HepG2 (cell line): ENCODE results near the gene RASSF7. TPM values are rescaled to one million over a fixed set of nuclear protein-coding genes. Genes with fewer than 3 reads are reported as not detected.

Experiments used
- FOXA3 ChIP-seq: IDR thresholded peaks from 2 replicates; pipeline ENCODE4 v1.6.1; 2016; ENCODE audit warnings: missing genetic modification reagents, missing compliant biosample characterization
- GMEB1 ChIP-seq: sonication (generic); formaldehyde crosslinking; IDR thresholded peaks from 2 replicates; pipeline ENCODE4 v1.5.1; 2020; ENCODE audit warnings: missing genetic modification reagents, mild to moderate bottlenecking, borderline replicate concordance
- HINFP ChIP-seq: sonication (generic); formaldehyde crosslinking; IDR thresholded peaks from 2 replicates; pipeline ENCODE4 v1.4.0; 2020; ENCODE audit warnings: low read depth, mild to moderate bottlenecking, missing genetic modification reagents
- NCOA5 ChIP-seq: sonication (generic); formaldehyde crosslinking; IDR thresholded peaks from 2 replicates; pipeline ENCODE4 v1.4.0; 2020; ENCODE audit warnings: missing genetic modification reagents
- PAWR ChIP-seq: sonication (generic); formaldehyde crosslinking; IDR thresholded peaks from 2 replicates; pipeline ENCODE4 v1.4.0; 2020; ENCODE audit warnings: missing genetic modification reagents, mild to moderate bottlenecking, borderline replicate concordance
- PBX3 ChIP-seq: sonication (generic); formaldehyde crosslinking; IDR thresholded peaks from 2 replicates; pipeline ENCODE4 v1.8.1; 2023; ENCODE audit warnings: missing genetic modification reagents, inconsistent platforms, borderline replicate concordance
- PLSCR1 ChIP-seq: sonication (generic); formaldehyde crosslinking; IDR thresholded peaks from 2 replicates; pipeline ENCODE4 v1.5.0; 2020; ENCODE audit warnings: missing genetic modification reagents, mild to moderate bottlenecking, borderline replicate concordance
- RXRA ChIP-seq: sonication (generic); formaldehyde crosslinking; IDR thresholded peaks from 2 replicates; pipeline ENCODE4 v1.5.1; 2020; ENCODE audit warnings: missing genetic modification reagents
- SKI ChIP-seq: fragments of 450-650 bp; IDR thresholded peaks from one replicate; pipeline ENCODE4 v1.6.1; 2018; ENCODE audit warnings: mild to moderate bottlenecking; ENCODE audit not compliant: partially characterized antibody
- SMARCC2 ChIP-seq: fragments of 450-650 bp; IDR thresholded peaks from 2 replicates; pipeline ENCODE4 v1.6.1; 2017; ENCODE audit warnings: antibody characterized with exemption, mild to moderate bottlenecking
- TMF1 ChIP-seq: sonication (generic); formaldehyde crosslinking; IDR thresholded peaks from 2 replicates; pipeline ENCODE4 v1.8.1; 2022; ENCODE audit warnings: low read depth, missing genetic modification reagents
- ZMYM3 ChIP-seq: sonication (generic); formaldehyde crosslinking; IDR thresholded peaks from 2 replicates; pipeline ENCODE4 v1.5.1; 2020; ENCODE audit warnings: mild to moderate bottlenecking, missing genetic modification reagents
- ZNF20 ChIP-seq: sonication (generic); formaldehyde crosslinking; IDR thresholded peaks from 2 replicates; pipeline ENCODE4 v1.4.0; 2020; ENCODE audit warnings: mild to moderate bottlenecking, moderate library complexity, missing genetic modification reagents
- ZNF337 ChIP-seq: sonication (generic); formaldehyde crosslinking; IDR thresholded peaks from 2 replicates; pipeline ENCODE4 v1.5.1; 2020; ENCODE audit warnings: missing genetic modification reagents, low read depth, mild to moderate bottlenecking, borderline replicate concordance
- ZNF33A ChIP-seq: sonication (generic); formaldehyde crosslinking; IDR thresholded peaks from 2 replicates; pipeline ENCODE4 v1.5.1; 2020; ENCODE audit warnings: missing genetic modification reagents, mild to moderate bottlenecking, moderate library complexity, borderline replicate concordance
- ZNF841 ChIP-seq: sonication (generic); formaldehyde crosslinking; IDR thresholded peaks from 2 replicates; pipeline ENCODE4 v1.8.1; 2023; ENCODE audit warnings: missing genetic modification reagents, borderline replicate concordance
- ZNF883 ChIP-seq: sonication (generic); formaldehyde crosslinking; IDR thresholded peaks from 2 replicates; pipeline ENCODE4 v1.5.1; 2020; ENCODE audit warnings: mild to moderate bottlenecking, missing genetic modification reagents; ENCODE audit errors: not compliant biosample characterization
- ZXDC ChIP-seq: sonication (generic); formaldehyde crosslinking; IDR thresholded peaks from 2 replicates; pipeline ENCODE4 v1.5.0; 2020; ENCODE audit warnings: mild to moderate bottlenecking, missing genetic modification reagents
- polyA plus RNA-seq, 8 experiments: library from polyadenylated mRNA; depleted of rRNA in 3 of 8; stranded (reverse) in 7 of 8; unstranded in 1 of 8; fragments of >200 nt; fragmentation: Illumina TruSeq in 4 of 8; extraction: Trizol in 4 of 8; gene quantifications; 2 replicates each; pipeline versions ENCODE4 v1.2.1 to v1.2.3, GENCODE V29; 2011 to 2016; ENCODE audit warnings: low read depth in 4 of 8, missing spikeins in 1 of 8, mixed read lengths in 1 of 8; ENCODE audit not compliant: insufficient read depth in 1 of 8
- total RNA-seq, 5 experiments: library from RNA; depleted of rRNA; stranded (reverse); fragments of >200 nt; fragmentation: Illumina TruSeq; extraction: Trizol; gene quantifications; 2 replicates each; pipeline ENCODE4 v1.2.3, GENCODE V29; 2016; ENCODE audit warnings: low read depth in 1 of 5
- TF ChIP-seq, protein P1 (sequence below): sonication (generic); formaldehyde crosslinking; IDR thresholded peaks from 2 replicates; pipeline ENCODE4 v1.5.1; 2020; ENCODE audit warnings: missing genetic modification reagents, mild to moderate bottlenecking, borderline replicate concordance

RASSF7 gene
- total and polyA plus RNA-seq, 2 of the 13 experiments (the other 11 are each of a cell fraction or from before 2014, with no cell fraction given): 20.2 to 28.6 TPM

DNA sequence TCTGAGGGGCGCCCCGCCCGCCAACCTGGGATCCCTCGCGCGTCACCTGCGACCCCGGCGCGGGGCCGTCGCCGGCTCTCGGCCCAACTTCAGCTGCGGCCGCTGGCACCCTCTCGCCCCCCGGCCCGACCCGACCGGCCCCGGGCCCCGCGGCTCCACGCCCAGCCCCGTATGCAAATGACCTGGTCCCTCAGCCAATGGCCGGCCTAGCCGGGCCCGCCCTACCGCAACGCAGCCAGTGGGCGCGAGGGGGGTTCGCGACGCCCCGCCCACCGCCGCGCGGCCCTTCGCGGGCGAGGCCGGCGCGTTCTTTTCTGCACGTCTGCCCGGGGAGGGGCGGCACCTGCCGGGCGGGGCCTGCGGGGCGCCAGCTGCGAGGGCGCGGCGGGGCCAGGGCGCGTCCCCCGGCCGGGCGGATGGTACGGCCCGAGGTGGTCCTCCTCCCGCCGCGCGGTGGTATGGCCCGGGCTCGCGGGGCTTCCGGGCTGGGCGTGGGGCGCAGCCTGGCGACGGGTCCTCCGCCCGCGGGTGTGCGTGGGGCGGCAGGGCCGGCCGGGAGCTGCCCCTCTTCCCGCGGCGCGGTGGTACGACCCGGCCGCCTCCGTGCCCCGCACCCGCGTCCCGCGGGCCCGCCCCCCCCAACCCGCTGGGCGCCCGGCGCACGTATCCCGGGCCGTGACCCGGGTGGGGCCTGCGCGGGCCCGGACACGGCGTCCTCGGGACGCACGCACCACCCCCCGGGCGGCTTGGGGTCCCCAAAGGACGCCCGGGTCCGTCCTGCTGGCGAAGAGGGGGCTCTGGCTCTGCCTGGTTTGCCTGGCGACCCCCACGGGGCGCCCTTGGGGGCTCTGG is 7.8 kb downstream of the RASSF7 start (continued):
- TF ChIP-seq TMF1 (CRISPR knock-in tag) (no peak; the same call in 1 of the 2 replicates), PBX3 (CRISPR knock-in tag) (no peak), FOXA3 (peak; percentile 13; the same call in 1 of the 2 replicates), ZNF841 (CRISPR knock-in tag) (no peak), ZNF20 (CRISPR knock-in tag) (no peak), ZXDC (CRISPR knock-in tag) (no peak), ZNF33A (no peak), ZNF337 (no peak), SKI (peak; percentile 88), GMEB1 (CRISPR knock-in tag) (peak; percentile 41; the same call in 1 of the 2 replicates), RXRA (no peak), NCOA5 (no peak), SMARCC2 (no peak), ZMYM3 (CRISPR knock-in tag) (no peak), PAWR (no peak), ZNF883 (CRISPR knock-in tag) (no peak), HINFP (CRISPR knock-in tag) (peak; percentile 5; the same call in 1 of the 2 replicates), PLSCR1 (CRISPR knock-in tag) (no peak)
- TF ChIP-seq, protein P1, sequence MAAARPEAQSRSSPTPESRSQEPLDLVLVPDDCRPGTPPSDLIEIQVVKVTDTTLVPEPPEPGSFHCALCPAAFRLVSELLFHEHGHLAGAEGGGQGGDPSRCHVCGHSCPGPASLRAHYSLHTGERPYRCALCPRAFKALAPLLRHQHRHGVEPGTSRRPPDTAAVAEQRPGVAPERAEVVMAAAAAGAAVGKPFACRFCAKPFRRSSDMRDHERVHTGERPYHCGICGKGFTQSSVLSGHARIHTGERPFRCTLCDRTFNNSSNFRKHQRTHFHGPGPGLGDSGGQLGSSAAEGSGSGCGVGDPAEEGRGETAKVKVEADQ: no peak
